Measurements from ENCODE around the gene PAPSS1. TPM values are rescaled to one million over a fixed set of nuclear protein-coding genes. Genes with fewer than 3 reads are reported as not detected.

Gene PAPSS1
- total and polyA plus RNA-seq, 2 donors (not counting 3 experiments of a cell fraction or from before 2014, with no cell fraction given), result 69.6 to 77.2 TPM

GRCh38 chr4:107693132-107693531 lies 26.9 kb downstream of the PAPSS1 start:
- Histone ChIP-seq H3K79me2 (ENCODE audit: control insufficient read depth, insufficient read depth, low read length) (peaks cover 14% of the 10 kb centered on the region), H3K4me3 (replicated peaks in 1 of 3; ENCODE audit: insufficient read depth in 1 of 3, low read depth in 1 of 3, low read length in 3 of 3) (no peak overlapping the region), H3K4me1 (ENCODE audit: control insufficient read depth, extremely low read depth, insufficient read depth, low read length) (peaks cover 32% of the 10 kb centered on the region), H3K9me1 (replicated peaks; ENCODE audit: control insufficient read depth, extremely low read depth, insufficient read depth, low read length) (no peaks in the 10 kb centered on the region), H3K36me3 (ENCODE audit: control insufficient read depth in 2 of 2, extremely low read depth in 1 of 2, insufficient read depth in 2 of 2, low read length in 2 of 2) (peaks cover 0 to 1% of the 10 kb centered on the region in 2 experiments), H4K20me1 (replicated peaks; ENCODE audit: control insufficient read depth, extremely low read depth, insufficient read depth, low read length) (no peaks in the 10 kb centered on the region), H2AFZ (ENCODE audit: low read depth, low read length) (no peak overlapping the region), H3K9ac (replicated peaks; ENCODE audit: extremely low read depth, insufficient read depth, low read length) (peak overlapping the region; percentile 39), H3K4me2 (ENCODE audit: insufficient read depth, low read length) (peak overlapping the region; percentile 67), H3K27me3 (ENCODE audit: control insufficient read depth in 2 of 2, insufficient read depth in 2 of 2, low read length in 2 of 2) (no peaks in the 10 kb centered on the region), H3K27ac (ENCODE audit: insufficient read depth, low read depth, low read length) (peak overlapping the region; percentile 71), H3K9me3 (replicated peaks; ENCODE audit: control insufficient read depth, insufficient read depth, low read length) (no peaks in the 10 kb centered on the region)
- DNase-seq (ENCODE audit: low read depth, low spot score) (peak; percentile 80), FAIRE-seq (peak; percentile 50)
- TF ChIP-seq CTCF (IDR thresholded peaks at IDR 0.05; ENCODE audit: extremely low read depth in 1 of 2, insufficient read depth in 1 of 2, low read depth in 1 of 2, low read length in 2 of 2), result no peak
- no peak for TF ChIP-seq MYC (IDR thresholded peaks at IDR 0.05; ENCODE audit: low read depth, low read length)
- TF ChIP-seq JUN (IDR thresholded peaks at IDR 0.05; ENCODE audit: borderline replicate concordance, insufficient read depth, insufficient read length, low read depth), result peak; percentile 53
- ChIA-PET POLR2A (no interaction called here), CTCF (interaction anchor here (1.5 kb wide), 1 partner anchor 44 kb away, joined by 3 read pairs; no protein-coding TSS in a partner anchor)
- no TSS peak for BruUV-seq (replicated peaks)
- dilution Hi-C loops (cut with MboI; ENCODE audit: extremely low pct_ligation_motif_present, low sequenced_read_pairs) (no loop called here), intact Hi-C loops (cut with micrococcal nuclease) (no loop called here)

DNA sequence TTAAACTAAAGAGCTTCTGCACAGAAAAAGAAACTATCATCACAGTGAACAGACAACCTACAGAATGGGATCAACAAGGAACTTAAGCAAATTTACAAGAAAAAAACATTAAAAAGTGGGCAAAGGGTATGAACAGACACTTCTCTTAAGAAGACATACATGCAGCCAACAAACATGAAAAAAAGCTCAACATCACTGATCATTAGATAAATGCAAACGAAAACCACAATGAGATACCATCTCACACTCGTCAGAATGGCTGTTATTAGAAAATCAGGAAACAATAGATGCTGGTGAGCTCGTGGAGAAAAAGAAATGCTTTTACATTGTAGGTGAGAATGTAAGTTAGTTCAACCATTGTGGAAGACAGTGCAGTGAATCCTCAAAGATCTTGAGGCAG lies 27.8 kb downstream of the PAPSS1 start:
- DNase-seq (ENCODE audit: low read depth, low spot score) (no peak), FAIRE-seq (no peak)
- no peak overlapping the region for H3K27ac ChIP-seq (ENCODE audit: insufficient read depth, low read depth, low read length)
- POLR2A ChIA-PET, result no interaction called here
- H3K9me3 ChIP-seq (replicated peaks; ENCODE audit: control insufficient read depth, insufficient read depth, low read length), result no peaks in the 10 kb centered on the region
- TF ChIP-seq EZH2 (IDR thresholded peaks at IDR 0.05; ENCODE audit: borderline replicate concordance, low read depth, low read length, severe bottlenecking) (no peak), JUN (IDR thresholded peaks at IDR 0.05; ENCODE audit: borderline replicate concordance, insufficient read depth, insufficient read length, low read depth) (no peak), CTCF (IDR thresholded peaks at IDR 0.05; ENCODE audit: extremely low read depth in 1 of 2, insufficient read depth in 1 of 2, low read depth in 1 of 2, low read length in 2 of 2) (no peak), POLR2AphosphoS5 (IDR thresholded peaks at IDR 0.05; ENCODE audit: insufficient read depth, low read depth, low read length) (no peak), GATA2 (IDR thresholded peaks at IDR 0.05; ENCODE audit: insufficient read depth, insufficient read length, low read depth, low read length) (no peak), FOS (IDR thresholded peaks at IDR 0.05; ENCODE audit: borderline replicate concordance, insufficient read depth, low read length) (no peak), MAX (IDR thresholded peaks at IDR 0.05; ENCODE audit: insufficient read depth, insufficient read length) (no peak), MYC (IDR thresholded peaks at IDR 0.05; ENCODE audit: low read depth, low read length) (no peak), POLR2A (IDR thresholded peaks at IDR 0.05; ENCODE audit: low read depth, low read length) (no peak)
- no peaks in the 10 kb centered on the region for H3K9me1 ChIP-seq (replicated peaks; ENCODE audit: control insufficient read depth, extremely low read depth, insufficient read depth, low read length)
- no TSS peak for BruUV-seq (replicated peaks)
- no peak overlapping the region for H3K4me3 ChIP-seq (replicated peaks in 1 of 3; ENCODE audit: insufficient read depth in 1 of 3, low read depth in 1 of 3, low read length in 3 of 3)
- intact Hi-C loops (cut with micrococcal nuclease), result no loop called here
- H3K4me2 ChIP-seq (ENCODE audit: insufficient read depth, low read length), result no peak overlapping the region
- H3K27me3 ChIP-seq (ENCODE audit: control insufficient read depth in 2 of 2, insufficient read depth in 2 of 2, low read length in 2 of 2), result no peaks in the 10 kb centered on the region
- peaks cover 0 to 1% of the 10 kb centered on the region in 2 experiments for H3K36me3 ChIP-seq (ENCODE audit: control insufficient read depth in 2 of 2, extremely low read depth in 1 of 2, insufficient read depth in 2 of 2, low read length in 2 of 2)
- CTCF ChIA-PET, result no interaction called here
- H3K4me1 ChIP-seq (ENCODE audit: control insufficient read depth, extremely low read depth, insufficient read depth, low read length), result peaks cover 28% of the 10 kb centered on the region
- no peaks in the 10 kb centered on the region for H4K20me1 ChIP-seq (replicated peaks; ENCODE audit: control insufficient read depth, extremely low read depth, insufficient read depth, low read length)
- peaks cover 10% of the 10 kb centered on the region for H3K79me2 ChIP-seq (ENCODE audit: control insufficient read depth, insufficient read depth, low read length)
- H3K9ac ChIP-seq (replicated peaks; ENCODE audit: extremely low read depth, insufficient read depth, low read length), result no peak overlapping the region
- dilution Hi-C loops (cut with MboI; ENCODE audit: extremely low pct_ligation_motif_present, low sequenced_read_pairs), result no loop called here
- no peak overlapping the region for H2AFZ ChIP-seq (ENCODE audit: low read depth, low read length)
